CD4-positive, alpha-beta T cell treated with Interleukin-10 for 1 hour (primary cell): ENCODE measurements around the gene RBPJ.
"Not testable (repeated sequence)": the region's sequence is repeated elsewhere in the genome, so short reads cannot be mapped to it uniquely, and the experiment has no call there.

ENCODE experiments used
- DNase-seq: peaks from one replicate; pipeline ENCODE4 v3.0.0-alpha.2; 2020

RBPJ gene

GRCh38 chr4:26343038-26343398 is 22.2 kb downstream of the RBPJ start:
- no peak for DNase-seq

- no peak for DNase-seq
Measured at GRCh38 chr4:26344901-26345564, 24.2 kb downstream of the RBPJ start.

GRCh38 chr4:26345565-26345938 is 24.7 kb downstream of the RBPJ start:
- DNase-seq: no peak

- peak; percentile 51 for DNase-seq
Measured at GRCh38 chr4:26346203-26346620, 25.4 kb downstream of the RBPJ start.

DNA sequence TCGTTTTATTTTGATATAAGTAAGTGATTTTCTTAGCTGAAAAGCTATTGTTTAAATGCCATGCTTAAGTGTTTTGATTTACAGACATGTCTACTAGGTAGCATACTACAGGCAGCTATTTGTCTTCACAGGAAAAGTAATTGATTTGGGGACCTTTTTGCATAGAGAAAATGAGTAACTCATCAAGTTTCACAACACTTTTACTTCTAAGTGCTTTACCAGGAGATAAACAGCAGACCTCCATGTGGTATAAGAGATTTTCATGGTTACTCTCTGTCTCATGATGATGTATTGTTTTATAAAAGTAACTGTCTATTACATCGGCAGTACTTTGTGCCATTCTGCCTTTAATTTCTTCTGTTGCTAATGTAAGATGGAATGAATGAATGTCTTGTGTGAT is 28.7 kb downstream of the RBPJ start:
- DNase-seq: no peak

GRCh38 chr4:26351685-26352084 is 30.9 kb downstream of the RBPJ start:
- DNase-seq: no peak

DNA sequence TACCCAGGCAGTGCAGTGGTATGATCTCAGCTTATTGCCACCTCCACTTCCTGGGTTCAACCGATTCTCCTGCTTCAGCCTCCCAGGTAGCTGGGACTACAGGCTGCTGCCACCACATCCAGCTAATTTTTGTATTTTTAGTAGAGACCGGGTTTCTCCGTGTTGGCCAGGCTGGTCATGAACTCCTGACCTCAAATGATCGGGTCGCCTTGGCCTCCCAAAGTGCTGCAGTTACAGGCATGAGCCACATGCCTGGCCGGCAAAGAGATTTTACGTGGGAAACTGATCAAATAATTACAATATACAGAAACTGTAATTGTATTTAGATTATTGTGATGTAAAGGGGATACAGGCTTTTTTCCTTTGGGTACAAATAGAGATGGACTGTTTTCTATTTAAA is 33.7 kb downstream of the RBPJ start:
- DNase-seq: no peak

- no peak for DNase-seq
Measured at GRCh38 chr4:26355392-26356052, 34.7 kb downstream of the RBPJ start.

GRCh38 chr4:26356081-26356501 is 35.3 kb downstream of the RBPJ start:
- DNase-seq: peak; percentile 9

- DNase-seq: not testable (repeated sequence)
Measured at GRCh38 chr4:26359521-26359920, 38.7 kb downstream of the RBPJ start.

GRCh38 chr4:26360273-26360672 is 39.5 kb downstream of the RBPJ start:
- DNase-seq: no peak

DNA sequence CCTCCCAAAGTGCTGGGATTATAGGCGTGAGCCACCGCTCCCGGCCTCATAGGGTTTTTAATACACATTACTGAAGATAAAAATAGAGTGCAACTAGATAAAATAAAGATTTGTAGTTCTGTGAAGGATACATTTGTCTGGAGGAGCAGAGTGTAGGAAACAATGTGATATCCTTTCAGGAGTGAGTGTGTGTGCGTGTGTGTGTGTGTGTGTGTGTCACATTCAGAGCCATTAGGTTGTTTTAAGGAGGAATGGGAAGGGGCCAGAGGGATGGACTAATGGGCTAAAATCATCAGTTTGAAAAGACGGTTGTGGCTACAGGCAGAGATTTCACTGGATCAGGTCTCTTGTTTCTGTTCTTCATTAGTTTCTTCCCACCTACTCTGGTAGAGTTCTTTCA is 40.0 kb downstream of the RBPJ start:
- DNase-seq: no peak

- no peak for DNase-seq
Measured at GRCh38 chr4:26361297-26361696, 40.5 kb downstream of the RBPJ start.

- no peak for DNase-seq
Measured at GRCh38 chr4:26362745-26363439, 42.1 kb downstream of the RBPJ start.

DNA sequence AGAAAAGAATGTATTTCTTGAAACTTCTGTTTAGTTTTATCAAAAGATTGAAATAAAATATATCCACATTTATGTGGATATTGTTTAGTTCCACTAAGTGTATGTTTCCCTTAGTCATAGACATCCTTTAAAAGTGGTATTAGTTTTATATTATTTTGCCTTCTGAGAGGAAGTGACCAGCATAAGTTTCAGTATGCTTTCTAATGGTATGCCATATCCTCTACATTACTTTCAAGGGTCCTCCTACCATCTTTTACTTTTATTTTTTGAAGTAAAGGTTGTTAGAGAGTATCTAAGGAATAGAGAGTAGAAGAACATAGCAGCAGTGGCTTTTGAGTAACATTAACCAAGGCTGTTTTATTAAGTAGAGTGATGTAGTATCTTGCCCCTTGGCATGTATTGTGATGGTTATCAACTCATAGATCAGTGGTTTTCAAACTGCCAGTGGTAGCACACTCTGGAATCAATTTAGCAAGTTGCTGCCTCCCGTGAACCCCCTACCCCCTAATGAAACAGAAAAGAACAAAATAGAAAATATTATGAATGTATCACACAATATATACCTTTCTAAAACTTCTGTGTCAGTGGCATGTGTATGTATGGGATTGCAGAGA is 44.8 kb downstream of the RBPJ start:
- DNase-seq: no peak

DNA sequence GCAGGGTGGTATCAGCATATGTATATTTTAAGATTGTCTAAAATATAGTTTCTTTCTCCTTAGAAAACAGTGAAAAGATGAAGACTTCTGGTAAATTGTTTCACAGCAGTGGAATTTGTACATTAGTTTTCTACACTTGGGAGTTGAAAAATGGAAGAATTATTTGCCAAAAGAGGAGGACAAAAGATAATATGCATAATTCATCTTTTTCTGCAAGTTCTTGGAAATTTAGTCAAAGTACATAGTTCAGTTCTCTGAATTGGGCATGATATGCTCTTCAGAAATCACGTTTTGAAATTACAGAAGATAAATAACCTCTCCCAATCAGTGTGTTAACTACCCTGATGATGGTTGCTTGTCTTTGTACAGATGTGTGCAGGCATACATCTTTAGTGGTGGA is 47.0 kb downstream of the RBPJ start:
- DNase-seq: no peak

DNA sequence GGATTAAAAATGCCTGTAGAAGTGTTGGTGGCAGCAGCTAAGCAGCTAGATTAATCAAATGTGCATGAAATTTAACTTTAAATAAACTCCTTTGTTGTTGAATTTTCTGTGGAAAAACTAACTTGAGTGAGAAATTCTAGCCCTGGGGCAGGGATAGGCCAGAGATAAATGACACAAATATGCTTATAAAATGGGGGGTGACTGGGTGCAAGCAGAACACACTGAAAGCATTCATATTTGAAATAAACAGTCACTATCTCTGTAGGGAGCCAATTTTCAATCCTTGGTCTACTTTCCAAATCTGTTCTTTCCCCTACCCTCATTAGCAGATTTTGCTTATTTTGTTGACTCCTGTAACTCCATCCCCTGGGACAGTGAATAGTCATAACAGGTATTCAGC is 47.9 kb downstream of the RBPJ start:
- no peak for DNase-seq

DNA sequence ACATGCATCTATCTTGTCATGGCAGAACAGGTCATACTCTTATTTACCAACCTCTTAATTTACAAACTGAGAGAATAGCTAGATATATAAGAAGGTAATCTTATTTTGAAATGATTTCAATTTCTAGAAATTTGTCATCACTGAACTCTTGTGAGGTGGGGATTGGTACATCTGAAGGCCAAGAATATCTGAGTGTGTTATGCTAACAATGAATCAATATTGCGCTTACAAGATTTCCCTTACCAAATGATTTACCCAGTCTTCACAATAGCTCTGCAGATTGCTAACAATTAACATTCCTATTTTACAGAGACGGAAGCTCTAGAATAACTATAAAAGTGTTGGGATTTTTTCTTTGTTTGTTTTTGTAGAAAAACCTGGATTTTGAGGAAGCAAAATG is 48.3 kb downstream of the RBPJ start:
- no peak for DNase-seq

GRCh38 chr4:26369581-26369980 is 48.8 kb downstream of the RBPJ start:
- no peak for DNase-seq

GRCh38 chr4:26372076-26372475 is 51.3 kb downstream of the RBPJ start:
- no peak for DNase-seq

DNA sequence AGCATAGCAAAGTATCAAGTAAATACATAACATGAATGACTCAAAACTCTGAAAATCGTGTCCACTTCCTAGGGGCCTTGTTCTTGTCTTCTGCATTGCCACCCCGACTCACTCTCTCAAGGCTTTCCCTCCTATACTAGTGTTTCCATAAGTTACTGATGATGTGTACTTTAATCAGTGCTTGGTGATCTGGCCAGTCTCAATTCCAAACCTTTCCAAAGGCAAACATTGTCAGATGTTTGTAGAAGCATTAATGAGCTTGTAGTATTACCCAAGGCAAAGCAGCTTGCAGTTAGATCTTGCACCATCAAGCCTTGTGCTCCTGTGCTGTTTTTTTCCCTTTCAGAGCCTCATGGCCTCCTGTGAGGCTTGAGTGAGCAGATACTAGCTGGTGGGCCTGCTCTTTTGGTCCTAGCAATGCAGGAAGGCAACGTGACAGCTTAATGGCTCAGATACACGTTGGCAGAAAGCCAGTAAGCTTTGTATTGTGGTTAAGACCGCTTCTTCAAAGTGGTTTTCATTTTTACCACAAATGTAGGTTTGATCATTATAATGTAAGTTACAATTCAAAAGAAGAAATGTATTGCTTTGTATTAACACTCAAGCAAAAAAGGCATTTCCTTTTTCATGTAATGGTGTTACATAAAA is 51.8 kb downstream of the RBPJ start:
- DNase-seq: peak; percentile 75

DNA sequence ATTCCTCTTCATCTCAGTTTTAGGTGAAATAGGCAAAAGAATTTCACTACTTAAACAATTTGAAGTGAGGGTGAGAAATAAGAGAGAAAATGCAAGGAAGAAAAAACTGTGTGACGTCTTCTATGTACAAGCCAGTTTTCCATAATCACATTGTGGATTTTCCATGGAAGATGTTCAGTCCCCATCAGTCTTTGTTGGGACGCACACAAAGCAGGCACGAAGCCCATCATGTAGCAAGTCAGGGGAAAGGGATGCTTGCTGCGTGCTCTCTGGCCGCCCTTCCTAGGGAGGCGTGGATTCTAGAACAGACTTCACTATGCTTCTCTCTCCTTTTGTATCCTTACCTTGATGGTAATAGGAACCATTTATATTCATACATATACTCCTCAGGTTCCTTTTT is 54.7 kb downstream of the RBPJ start:
- DNase-seq: no peak
